Heart right ventricle (tissue), 16 donors: ENCODE measurements around the gene BBIP1. TPM values are rescaled to one million over a fixed set of nuclear protein-coding genes. Genes with fewer than 3 reads are reported as not detected.

ENCODE experiments used
- ATAC-seq, 8 donors: fragments of 200-7000 bp; cut with Tn5 transposase; one replicate each; pipeline ENCODE4 v1.9.1; 2020; ENCODE audit warnings: mild to moderate bottlenecking in 8 of 8, moderate library complexity in 8 of 8, moderate number of reproducible peaks in 1 of 8
- DNase-seq, 2 donors: peaks; one replicate each; pipeline ENCODE4 v3.0.0-alpha.2; 2020
- H3K27ac ChIP-seq, 10 donors: fragments of 200-600 bp; sonication (generic) in 2 of 10; one replicate each; pipeline versions ENCODE4 v1.5.0 to v1.8.0; 2020 to 2022; ENCODE audit warnings: mild to moderate bottlenecking in 3 of 10
- H3K27me3 ChIP-seq, 7 donors: fragments of 200-600 bp; one replicate each; pipeline ENCODE4 v1.8.0; 2021 to 2022; ENCODE audit warnings: mild to moderate bottlenecking in 2 of 7
- H3K36me3 ChIP-seq, 9 donors: fragments of 200-600 bp; sonication (generic) in 1 of 9; one replicate each; pipeline versions ENCODE4 v1.5.0 to v1.8.0; 2020 to 2022; ENCODE audit warnings: mild to moderate bottlenecking in 2 of 9
- H3K4me1 ChIP-seq, 9 donors: fragments of 200-600 bp; sonication (generic) in 1 of 9; one replicate each; pipeline versions ENCODE4 v1.5.0 to v1.8.0; 2020 to 2022; ENCODE audit warnings: mild to moderate bottlenecking in 4 of 9
- H3K4me3 ChIP-seq, 10 donors: fragments of 200-600 bp; sonication (generic) in 2 of 10; one replicate each; pipeline versions ENCODE4 v1.5.0 to v1.8.0; 2020 to 2022; ENCODE audit warnings: mild to moderate bottlenecking in 7 of 10, moderate library complexity in 2 of 10
- H3K9me3 ChIP-seq, 11 donors: fragments of 200-600 bp in 10 of 11; sonication (generic) in 2 of 11; one replicate each; pipeline versions ENCODE4 v1.5.0 to v1.8.0; 2013 to 2022; ENCODE audit warnings: mild to moderate bottlenecking in 2 of 11, control low read depth in 1 of 11, moderate library complexity in 1 of 11
- WGBS, 2 donors: extraction: QIAGEN DNeasy Blood & Tissue Kit; methylation state at CpG; one replicate each; pipeline ENCODE4 v1.1.7; 2013; ENCODE audit warnings: inconsistent platforms in 1 of 2; 5-methylcytosine and 5-hydroxymethylcytosine counted together
- intact Hi-C, 10 donors: fragments of 100-400 bp; cut with DNase I; formaldehyde crosslinking; loops; one replicate each; pipeline versions ENCODE4 v1.11.1 to v1.14.2; 2022
- polyA plus RNA-seq, 2 donors: library from polyadenylated mRNA; stranded (reverse); fragments of 200-250 nt; gene quantifications; one replicate each; pipeline ENCODE4 v1.2.3, GENCODE V29; 2013
- total RNA-seq, 10 donors: library from RNA; stranded (reverse); fragmentation: NEBNext Ultra II Directional in 3 of 10; extraction: Animal tissue kit (Norgen Biotek cat#: 25700) in 3 of 10; gene quantifications; one replicate each; pipeline versions ENCODE4 v1.2.1 to v1.2.4, GENCODE V29; 2021 to 2023
- TF ChIP-seq, protein P1 (sequence below), 9 donors: fragments of 200-600 bp; sonication (generic) in 2 of 9; IDR thresholded peaks; one replicate each; pipeline versions ENCODE4 v1.5.0 to v1.8.0; 2021 to 2022; ENCODE audit warnings: antibody characterized with exemption in 9 of 9, mild to moderate bottlenecking in 5 of 9, moderate library complexity in 1 of 9
- donor health status: Arrhythmogenic right ventricular cardiomyopathy.
- donor health status: ischemic (EF 13 %, LVEDD 7.1; RV severe dilation, severe dysfunction).
- donor health status: healthy with polysubstance abuse.
- donor health status: DM: no; HTN: yes; CAD: no.
- donor health status: DM: no; HTN: no; CAD: no.
- donor health status: ischemic (EF 25% LVEDD 6.9; RV normal size, moderate dysfunction).
- donor health status: ischemic (EF 25% LVEDD 5.7; RV mildly dilated, moderate dysfunction).
- donor health status: healthy.
- donor health status: DM: yes; HTN: yes; CAD: no.
- donor health status: Ischemic cardiomyopathy.
- donor health status: ischemic (EF 35%, LVEDD 5.7; RV mildly dilated, moderate dysfunction).
- donor health status: nonischemic (EF 11% LVEDD 7.7; RV severe dilation, severe dysfunction).
- donor health status: DM: yes; HTN: yes; CAD: no.
- donor health status: PGD.
- donor health status: ischemic (EF 29% LVEDD 5.4; RV normal size, mild dysfunction).
- donor health status: nonischemic (EF 23%, LVEDD 6.1; RV moderate dilation, normal function).

Gene BBIP1
- total and polyA plus RNA-seq, 12 donors = 16.6 to 32.0 (median 24.6) TPM

DNA sequence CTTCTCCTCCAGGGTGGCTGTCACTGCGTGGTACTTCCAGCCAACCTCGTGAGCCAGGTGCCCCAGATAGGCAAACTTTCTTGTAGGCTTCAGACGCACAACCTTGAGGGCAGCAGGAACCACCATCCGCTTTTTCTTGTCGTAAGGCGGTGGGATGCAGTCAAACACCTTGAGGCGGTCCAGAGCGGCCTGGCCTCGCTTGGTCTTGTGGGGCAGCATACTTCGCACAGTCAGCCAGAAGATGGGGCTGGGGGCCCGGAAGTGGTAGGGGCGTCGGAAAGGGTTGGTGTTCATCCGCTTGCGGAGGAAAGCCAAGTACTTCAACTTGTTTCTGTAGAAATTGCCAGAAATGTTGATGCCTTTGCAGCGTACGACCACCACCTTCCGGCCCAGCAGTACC lies 17.8 kb upstream of the BBIP1 start:
- Histone ChIP-seq H3K4me1 (peaks cover 0 to 17% (median 11%) of the 10 kb centered on the region in 9 donors), H3K27ac (no peak overlapping the region), H3K9me3 (no peaks in the 10 kb centered on the region), H3K4me3 (no peak overlapping the region), H3K36me3 (peaks cover 0 to 14% (median 0%) of the 10 kb centered on the region in 9 donors), H3K27me3 (no peaks in the 10 kb centered on the region)
- WGBS, 2 donors = 97% methylated on average over 18 of the region's 18 CpGs
- ATAC-seq = no peak
- intact Hi-C loops = no loop called here
- TF ChIP-seq, protein P1, sequence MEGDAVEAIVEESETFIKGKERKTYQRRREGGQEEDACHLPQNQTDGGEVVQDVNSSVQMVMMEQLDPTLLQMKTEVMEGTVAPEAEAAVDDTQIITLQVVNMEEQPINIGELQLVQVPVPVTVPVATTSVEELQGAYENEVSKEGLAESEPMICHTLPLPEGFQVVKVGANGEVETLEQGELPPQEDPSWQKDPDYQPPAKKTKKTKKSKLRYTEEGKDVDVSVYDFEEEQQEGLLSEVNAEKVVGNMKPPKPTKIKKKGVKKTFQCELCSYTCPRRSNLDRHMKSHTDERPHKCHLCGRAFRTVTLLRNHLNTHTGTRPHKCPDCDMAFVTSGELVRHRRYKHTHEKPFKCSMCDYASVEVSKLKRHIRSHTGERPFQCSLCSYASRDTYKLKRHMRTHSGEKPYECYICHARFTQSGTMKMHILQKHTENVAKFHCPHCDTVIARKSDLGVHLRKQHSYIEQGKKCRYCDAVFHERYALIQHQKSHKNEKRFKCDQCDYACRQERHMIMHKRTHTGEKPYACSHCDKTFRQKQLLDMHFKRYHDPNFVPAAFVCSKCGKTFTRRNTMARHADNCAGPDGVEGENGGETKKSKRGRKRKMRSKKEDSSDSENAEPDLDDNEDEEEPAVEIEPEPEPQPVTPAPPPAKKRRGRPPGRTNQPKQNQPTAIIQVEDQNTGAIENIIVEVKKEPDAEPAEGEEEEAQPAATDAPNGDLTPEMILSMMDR (IDR thresholded peaks at IDR 0.05) = no peak
- DNase-seq = no peak

DNA sequence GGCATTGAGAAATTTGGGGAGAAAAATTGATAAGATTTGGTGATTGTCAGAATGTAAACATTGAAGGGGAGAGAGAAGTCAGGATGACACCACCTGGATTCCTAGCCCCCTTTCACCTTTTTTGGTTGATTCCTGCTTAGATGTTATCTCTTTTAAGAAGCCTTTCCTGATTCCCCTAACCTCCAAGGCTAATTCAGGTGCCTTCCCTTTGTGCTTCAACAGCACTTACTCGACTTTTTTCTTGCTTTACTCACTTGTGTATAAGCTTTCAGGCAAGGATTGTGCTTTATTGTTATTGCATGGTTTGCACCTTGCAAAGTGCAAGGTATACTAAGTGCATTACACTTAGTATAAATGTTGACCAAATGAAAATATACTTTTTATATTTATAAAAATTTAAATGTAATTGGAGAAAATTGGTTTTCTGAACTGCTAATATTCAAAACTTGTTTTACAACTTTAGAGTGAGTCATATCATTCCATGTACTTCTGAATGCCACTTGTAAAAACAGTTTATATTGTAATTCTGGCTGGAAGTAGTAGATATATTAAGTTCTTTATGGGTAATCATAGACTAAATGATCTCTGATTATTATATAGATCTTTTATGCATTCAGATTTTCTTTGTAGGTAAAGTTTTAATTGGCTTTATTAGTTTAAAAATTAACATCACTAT lies 13.7 kb upstream of the BBIP1 start:
- intact Hi-C loops = no loop called here
- no peak for DNase-seq
- TF ChIP-seq, protein P1 (IDR thresholded peaks at IDR 0.05) = no peak
- Histone ChIP-seq H3K27ac (peak overlapping the region in 1 of 10 donors; percentile 19), H3K27me3 (no peaks in the 10 kb centered on the region), H3K4me1 (peaks cover 0 to 47% (median 31%) of the 10 kb centered on the region in 9 donors), H3K36me3 (peaks cover 0 to 9% (median 0%) of the 10 kb centered on the region in 9 donors), H3K9me3 (no peaks in the 10 kb centered on the region), H3K4me3 (no peak overlapping the region)
- ATAC-seq = no peak
- 65 to 77% methylated on average over 1 of the region's 1 CpG for WGBS, 2 donors

DNA sequence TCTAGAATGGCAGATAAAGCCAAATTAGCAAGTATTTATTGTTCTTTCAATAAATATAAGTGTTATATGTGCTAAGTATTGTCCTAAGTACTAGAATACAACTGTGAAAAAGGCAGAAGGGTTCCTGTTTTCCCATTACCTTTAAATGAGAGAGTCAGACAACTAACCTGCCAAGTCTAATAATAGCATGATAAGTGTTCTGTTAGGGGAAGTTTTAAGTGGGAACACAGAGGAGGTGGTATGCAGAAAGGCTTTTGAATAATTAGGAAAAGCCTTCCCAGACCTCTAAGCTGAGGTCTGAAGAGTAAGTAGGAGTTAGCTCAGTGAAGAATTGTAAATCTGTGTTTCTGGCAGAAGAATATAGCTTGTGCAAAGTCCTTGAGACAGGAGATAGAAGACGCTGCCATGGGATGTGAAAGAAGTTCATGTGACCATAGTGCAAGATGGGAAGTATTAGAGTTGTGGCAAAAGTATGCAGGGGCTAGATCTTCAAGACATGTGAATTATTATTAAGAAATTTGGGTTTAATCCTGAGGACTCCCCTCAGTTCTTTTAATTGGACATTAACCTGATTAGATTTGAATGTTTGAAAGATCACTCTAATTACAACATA lies 12.9 kb upstream of the BBIP1 start:
- Histone ChIP-seq H3K9me3 (no peaks in the 10 kb centered on the region), H3K27me3 (no peaks in the 10 kb centered on the region), H3K4me3 (no peak overlapping the region), H3K36me3 (peaks cover 0 to 4% (median 0%) of the 10 kb centered on the region in 9 donors), H3K4me1 (peaks cover 0 to 52% (median 35%) of the 10 kb centered on the region in 9 donors), H3K27ac (peak overlapping the region in 5 of 10 donors; percentile 1 to 37 (median 19))
- WGBS, 2 donors = 27 to 40% methylated on average over 1 of the region's 1 CpG
- intact Hi-C loops = no loop called here
- TF ChIP-seq, protein P1 (IDR thresholded peaks at IDR 0.05) = no peak
- DNase-seq (no peak), ATAC-seq (peak in 5 of 8 donors; percentile 57 to 81 (median 71))

DNA sequence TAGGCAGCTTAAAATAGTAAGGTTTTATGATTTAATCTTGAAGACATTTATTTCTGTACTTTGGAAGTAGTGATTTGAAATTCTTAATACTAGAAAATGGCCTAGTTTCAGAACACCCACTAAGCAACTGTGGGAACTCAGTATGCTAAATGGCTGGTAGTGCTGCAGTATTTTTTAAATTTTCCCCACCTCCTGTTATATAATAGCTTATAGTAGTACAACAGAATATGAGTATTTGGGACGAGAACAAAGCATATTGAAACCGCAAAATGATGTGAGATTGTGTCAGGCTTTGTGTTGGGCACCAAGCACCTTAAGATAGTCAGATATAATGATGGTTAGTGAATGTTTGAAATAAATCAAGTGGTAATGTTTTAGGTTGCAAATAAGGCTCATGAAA lies 8.5 kb upstream of the BBIP1 start:
- no peak overlapping the region for H3K27ac ChIP-seq
- H3K4me1 ChIP-seq = peaks cover 0 to 87% (median 60%) of the 10 kb centered on the region in 9 donors
- H3K4me3 ChIP-seq = no peak overlapping the region
- H3K36me3 ChIP-seq = no peaks in the 10 kb centered on the region
- TF ChIP-seq, protein P1 (IDR thresholded peaks at IDR 0.05) = no peak
- ATAC-seq (no peak), DNase-seq (no peak)
- intact Hi-C loops = loop anchor here in 1 of 10 donors (10.0 kb wide), 1 partner anchor 57 kb away; no protein-coding TSS in a partner anchor
- H3K27me3 ChIP-seq = no peaks in the 10 kb centered on the region
- 97 to 98% methylated on average over 2 of the region's 2 CpGs for WGBS, 2 donors
- no peaks in the 10 kb centered on the region for H3K9me3 ChIP-seq
